Neutrophil (primary cell): ENCODE measurements around the gene XYLT1.
A peak's percentile ranks its signal among the peaks of the same experiment; 100 is the strongest.

Source experiments
- H3K27ac ChIP-seq: fragments of 200-600 bp; sonication (generic); 2 replicates; pipeline ENCODE4 v1.5.1; 2016; ENCODE audit warnings: mild to moderate bottlenecking, moderate library complexity
- H3K27me3 ChIP-seq: fragments of 200-600 bp; sonication (generic); 2 replicates; pipeline ENCODE4 v1.6.0; 2016; ENCODE audit warnings: mild to moderate bottlenecking
- H3K36me3 ChIP-seq: fragments of 200-600 bp; sonication (generic); 2 replicates; pipeline ENCODE4 v1.5.1; 2017
- H3K4me1 ChIP-seq, 2 experiments: fragments of 200-600 bp in 1 of 2; sonication (generic) in 1 of 2; 1 replicate in 1 of 2; 2 replicates in 1 of 2; pipeline versions ENCODE4 v1.5.1 to v1.6.1; 2013 to 2016; ENCODE audit warnings: low read depth in 1 of 2, low read length in 1 of 2, mild to moderate bottlenecking in 1 of 2, moderate library complexity in 1 of 2; ENCODE audit not compliant: control insufficient read depth in 1 of 2, insufficient read depth in 1 of 2
- H3K4me3 ChIP-seq, 2 experiments: fragments of 200-600 bp in 1 of 2; sonication (generic) in 1 of 2; 1 replicate in 1 of 2; 2 replicates in 1 of 2; pipeline ENCODE4 v1.5.1; 2013 to 2016; ENCODE audit warnings: low read depth in 1 of 2, low read length in 1 of 2, mild to moderate bottlenecking in 1 of 2, moderate library complexity in 1 of 2
- H3K9me3 ChIP-seq: fragments of 200-600 bp; sonication (generic); 2 replicates; pipeline ENCODE4 v1.5.1; 2016
- TF ChIP-seq, protein P1 (sequence below): fragments of 200-600 bp; sonication (generic); IDR thresholded peaks from 2 replicates; pipeline ENCODE4 v1.5.1; 2016; ENCODE audit warnings: antibody characterized with exemption

The XYLT1 gene

DNA sequence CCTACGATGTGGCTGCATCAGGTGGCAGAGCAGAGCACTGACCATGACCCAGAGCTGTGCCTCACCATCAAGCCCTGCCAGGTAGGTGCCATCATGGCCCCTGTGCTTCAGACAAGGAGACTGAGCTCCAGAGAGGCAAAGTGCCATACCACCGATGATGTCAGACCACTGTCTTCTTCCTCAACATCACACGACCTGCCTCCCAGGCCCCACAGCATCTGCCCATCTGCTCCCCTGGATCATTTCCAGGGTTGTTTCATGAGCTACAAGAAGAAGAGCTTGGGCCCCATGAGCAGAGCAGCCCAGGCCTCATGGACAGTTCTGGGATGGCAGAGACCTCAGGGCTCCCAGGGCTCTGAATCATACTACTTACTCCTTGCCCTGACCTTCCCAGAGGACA is 9.9 kb downstream of the XYLT1 start:
- no peaks in the 10 kb centered on the region for H3K27me3 ChIP-seq
- no peak overlapping the region for H3K4me3 ChIP-seq
- peaks cover 22 to 58% of the 10 kb centered on the region in 2 experiments for H3K4me1 ChIP-seq
- no peaks in the 10 kb centered on the region for H3K36me3 ChIP-seq
- H3K9me3 ChIP-seq: no peaks in the 10 kb centered on the region
- no peak overlapping the region for H3K27ac ChIP-seq
- TF ChIP-seq, protein P1, sequence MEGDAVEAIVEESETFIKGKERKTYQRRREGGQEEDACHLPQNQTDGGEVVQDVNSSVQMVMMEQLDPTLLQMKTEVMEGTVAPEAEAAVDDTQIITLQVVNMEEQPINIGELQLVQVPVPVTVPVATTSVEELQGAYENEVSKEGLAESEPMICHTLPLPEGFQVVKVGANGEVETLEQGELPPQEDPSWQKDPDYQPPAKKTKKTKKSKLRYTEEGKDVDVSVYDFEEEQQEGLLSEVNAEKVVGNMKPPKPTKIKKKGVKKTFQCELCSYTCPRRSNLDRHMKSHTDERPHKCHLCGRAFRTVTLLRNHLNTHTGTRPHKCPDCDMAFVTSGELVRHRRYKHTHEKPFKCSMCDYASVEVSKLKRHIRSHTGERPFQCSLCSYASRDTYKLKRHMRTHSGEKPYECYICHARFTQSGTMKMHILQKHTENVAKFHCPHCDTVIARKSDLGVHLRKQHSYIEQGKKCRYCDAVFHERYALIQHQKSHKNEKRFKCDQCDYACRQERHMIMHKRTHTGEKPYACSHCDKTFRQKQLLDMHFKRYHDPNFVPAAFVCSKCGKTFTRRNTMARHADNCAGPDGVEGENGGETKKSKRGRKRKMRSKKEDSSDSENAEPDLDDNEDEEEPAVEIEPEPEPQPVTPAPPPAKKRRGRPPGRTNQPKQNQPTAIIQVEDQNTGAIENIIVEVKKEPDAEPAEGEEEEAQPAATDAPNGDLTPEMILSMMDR: no peak

DNA sequence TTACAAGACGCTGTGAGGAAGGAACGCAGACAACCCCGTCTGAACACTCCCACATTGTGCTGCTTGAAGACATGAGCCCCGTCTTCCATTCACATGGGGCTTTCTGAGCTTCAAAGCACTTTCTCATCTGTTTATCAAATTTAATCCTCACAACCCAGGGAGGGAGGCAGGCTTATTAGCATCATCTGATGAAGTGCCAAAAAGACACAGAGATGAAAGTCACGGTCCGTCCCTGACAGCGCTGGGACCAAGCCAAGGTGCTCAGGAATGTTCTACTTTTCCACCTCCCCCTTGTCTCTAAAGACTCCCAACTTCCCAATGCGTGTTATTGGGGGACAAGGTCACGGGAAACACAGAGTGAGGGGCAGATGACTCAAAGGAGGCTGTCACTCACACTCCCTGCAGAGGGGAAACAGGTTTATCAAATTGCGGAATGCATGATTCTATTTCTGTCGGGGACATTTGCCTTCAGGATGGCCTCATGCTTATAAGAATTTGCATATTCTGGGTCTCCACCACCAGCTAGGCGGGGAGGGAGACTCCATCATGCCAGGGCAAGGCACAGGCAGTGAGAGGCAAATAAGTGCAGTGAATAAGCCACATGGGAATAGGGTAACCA is 10.7 kb downstream of the XYLT1 start:
- Histone ChIP-seq H3K27ac (no peak overlapping the region), H3K9me3 (no peaks in the 10 kb centered on the region), H3K36me3 (no peaks in the 10 kb centered on the region), H3K4me1 (peaks cover 16 to 52% of the 10 kb centered on the region in 2 experiments), H3K27me3 (no peaks in the 10 kb centered on the region), H3K4me3 (no peak overlapping the region)
- TF ChIP-seq, protein P1: no peak

DNA sequence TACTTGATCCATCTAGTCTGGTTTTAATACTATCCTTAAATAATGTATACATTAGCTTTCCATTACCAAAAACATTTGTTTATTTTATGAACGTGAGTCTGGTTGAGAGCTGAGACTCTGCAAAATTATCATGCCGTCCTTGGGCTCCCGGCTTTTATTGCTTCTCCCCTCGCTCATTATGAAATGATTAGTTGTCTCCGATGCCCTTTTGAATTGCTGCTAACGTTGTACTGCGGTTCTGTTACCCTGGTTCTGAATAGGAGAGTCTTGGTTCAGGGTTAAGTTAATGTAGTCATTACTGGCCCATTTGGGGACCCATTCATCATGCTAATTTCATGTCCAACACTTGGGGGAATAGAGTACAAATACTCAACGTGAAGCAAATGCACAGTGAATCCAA is 12.8 kb downstream of the XYLT1 start:
- TF ChIP-seq, protein P1: no peak
- Histone ChIP-seq H3K4me3 (no peak overlapping the region), H3K27ac (no peak overlapping the region), H3K4me1 (peaks cover 30 to 60% of the 10 kb centered on the region in 2 experiments), H3K9me3 (no peaks in the 10 kb centered on the region), H3K36me3 (no peaks in the 10 kb centered on the region), H3K27me3 (no peaks in the 10 kb centered on the region)

DNA sequence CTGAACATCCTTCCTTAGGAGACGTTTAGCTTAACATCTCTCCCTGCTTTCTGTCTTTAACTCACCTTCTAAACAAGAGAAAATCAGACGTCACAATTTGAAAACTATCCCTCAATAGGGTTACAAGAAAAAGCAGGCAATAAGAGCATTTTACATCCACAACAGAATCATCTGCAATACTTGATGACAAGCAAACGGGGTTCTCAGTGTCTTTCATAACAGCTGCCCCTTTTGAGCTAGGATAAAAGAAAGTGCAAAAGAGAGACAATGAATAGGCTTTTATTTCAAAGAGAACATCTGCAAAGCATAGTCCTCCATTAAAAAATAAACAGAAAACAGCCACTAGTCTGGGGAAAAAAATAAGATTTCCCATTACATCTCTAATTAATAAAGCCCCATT is 13.2 kb downstream of the XYLT1 start:
- Histone ChIP-seq H3K4me1 (peaks cover 30 to 60% of the 10 kb centered on the region in 2 experiments), H3K36me3 (no peaks in the 10 kb centered on the region), H3K4me3 (no peak overlapping the region), H3K9me3 (no peaks in the 10 kb centered on the region), H3K27me3 (no peaks in the 10 kb centered on the region), H3K27ac (no peak overlapping the region)
- TF ChIP-seq, protein P1: no peak

DNA sequence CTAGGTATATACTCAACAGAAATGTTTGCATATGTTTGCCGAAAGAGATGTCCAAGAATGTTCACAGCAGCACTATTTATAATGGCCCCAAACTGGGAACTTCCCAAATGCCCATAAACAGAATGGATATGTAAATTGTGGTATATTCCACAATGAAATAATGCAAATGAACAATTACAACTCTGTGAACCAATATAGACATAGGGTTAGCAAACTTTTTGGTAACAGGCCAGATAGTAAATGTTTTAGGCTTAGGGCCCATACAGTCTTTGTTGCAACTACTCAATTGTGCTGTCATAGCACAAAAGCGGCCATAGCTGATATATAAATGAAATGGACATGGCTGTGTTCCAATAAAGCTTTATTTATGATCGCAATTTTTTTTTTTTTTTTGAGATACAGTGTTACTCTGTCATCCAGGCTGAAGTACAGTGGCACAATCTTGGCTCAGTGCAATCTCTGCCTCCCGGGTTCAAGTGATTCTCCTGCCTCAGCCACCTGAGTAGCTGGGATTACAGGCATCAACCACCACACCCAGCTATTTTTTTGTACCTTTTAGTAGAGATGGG is 16.5 kb downstream of the XYLT1 start:
- TF ChIP-seq, protein P1: no peak
- H3K4me3 ChIP-seq: no peak overlapping the region
- H3K27me3 ChIP-seq: no peaks in the 10 kb centered on the region
- no peaks in the 10 kb centered on the region for H3K9me3 ChIP-seq
- H3K27ac ChIP-seq: peak overlapping the region; percentile 95
- peaks cover 54 to 68% of the 10 kb centered on the region in 2 experiments for H3K4me1 ChIP-seq
- H3K36me3 ChIP-seq: no peaks in the 10 kb centered on the region
